BE2C (cell line): Measurements from ENCODE around the gene BIRC7.

Experiments used
- DNase-seq: peaks from one replicate; pipeline ENCODE4 v3.0.0-alpha.2; 2020
- H3K27me3 ChIP-seq: fragments of 250-450 bp; sonication (Bioruptor Pico); 2 replicates; pipeline ENCODE4 v1.5.1; 2020; ENCODE audit warnings: mild to moderate bottlenecking
- H3K36me3 ChIP-seq: fragments of 250-450 bp; sonication (Bioruptor Pico); 2 replicates; pipeline ENCODE4 v1.5.1; 2020; ENCODE audit warnings: mild to moderate bottlenecking
- H3K4me1 ChIP-seq: fragments of 250-450 bp; sonication (Bioruptor Pico); 2 replicates; pipeline ENCODE4 v1.5.1; 2020
- H3K4me3 ChIP-seq: 2 replicates; pipeline ENCODE4 v1.5.1; 2011; ENCODE audit warnings: low read depth, low read length
- H3K9me3 ChIP-seq: fragments of 250-450 bp; sonication (Bioruptor Pico); 2 replicates; pipeline ENCODE4 v1.5.1; 2020
- TF ChIP-seq, protein P1 (sequence below): IDR thresholded peaks from 2 replicates; pipeline ENCODE4 v1.5.1; 2012; ENCODE audit warnings: mild to moderate bottlenecking, low read depth, low read length

Gene BIRC7

DNA sequence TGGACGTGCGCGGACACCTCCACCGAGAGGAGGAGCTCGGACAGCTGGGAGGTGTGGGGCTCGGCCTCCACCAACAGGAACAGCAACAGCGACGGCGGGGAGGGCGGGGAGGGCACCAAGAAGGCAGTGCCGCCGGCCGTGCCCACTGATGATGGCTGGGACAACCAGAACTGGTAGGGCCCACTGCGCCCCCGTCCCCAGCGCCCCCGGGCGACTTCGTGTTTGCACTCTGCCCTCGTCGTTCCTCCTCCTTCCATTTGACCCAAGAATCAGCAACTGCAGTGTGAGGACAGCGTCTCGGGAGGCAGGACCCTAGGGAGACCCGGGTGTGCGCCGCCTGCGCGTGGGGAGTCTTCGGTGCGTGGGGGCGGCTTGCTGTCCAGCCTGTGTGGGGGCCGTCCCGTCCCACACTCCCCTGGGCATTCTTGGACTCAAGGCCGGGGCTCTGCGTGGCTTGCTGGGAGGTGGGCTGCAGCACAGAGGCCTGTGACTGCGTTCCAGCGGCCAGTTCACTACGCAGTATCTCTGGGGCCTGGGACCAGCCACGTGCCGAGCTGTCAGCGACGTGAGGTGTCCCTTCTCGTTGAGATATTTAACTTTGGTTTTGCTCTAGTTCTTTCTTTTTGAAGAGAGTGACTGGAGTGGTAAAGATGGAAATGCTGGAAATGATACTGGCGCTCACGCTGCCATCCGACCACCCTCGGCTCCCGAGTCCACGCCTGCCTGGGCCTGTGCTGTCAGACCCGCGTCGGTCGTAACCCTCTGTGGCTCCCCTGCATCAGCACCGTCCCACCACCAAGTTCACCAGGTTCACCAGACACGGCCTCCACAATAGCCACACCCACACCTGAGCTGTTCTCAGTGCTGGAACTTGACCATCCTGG, 52.2 kb downstream of the BIRC7 start:
- Histone ChIP-seq H3K9me3 (no peaks in the 10 kb centered on the region), H3K36me3 (peaks cover 33% of the 10 kb centered on the region), H3K27me3 (no peaks in the 10 kb centered on the region), H3K4me1 (no peaks in the 10 kb centered on the region), H3K4me3 (no peak overlapping the region)
- DNase-seq: no peak
- TF ChIP-seq, protein P1, sequence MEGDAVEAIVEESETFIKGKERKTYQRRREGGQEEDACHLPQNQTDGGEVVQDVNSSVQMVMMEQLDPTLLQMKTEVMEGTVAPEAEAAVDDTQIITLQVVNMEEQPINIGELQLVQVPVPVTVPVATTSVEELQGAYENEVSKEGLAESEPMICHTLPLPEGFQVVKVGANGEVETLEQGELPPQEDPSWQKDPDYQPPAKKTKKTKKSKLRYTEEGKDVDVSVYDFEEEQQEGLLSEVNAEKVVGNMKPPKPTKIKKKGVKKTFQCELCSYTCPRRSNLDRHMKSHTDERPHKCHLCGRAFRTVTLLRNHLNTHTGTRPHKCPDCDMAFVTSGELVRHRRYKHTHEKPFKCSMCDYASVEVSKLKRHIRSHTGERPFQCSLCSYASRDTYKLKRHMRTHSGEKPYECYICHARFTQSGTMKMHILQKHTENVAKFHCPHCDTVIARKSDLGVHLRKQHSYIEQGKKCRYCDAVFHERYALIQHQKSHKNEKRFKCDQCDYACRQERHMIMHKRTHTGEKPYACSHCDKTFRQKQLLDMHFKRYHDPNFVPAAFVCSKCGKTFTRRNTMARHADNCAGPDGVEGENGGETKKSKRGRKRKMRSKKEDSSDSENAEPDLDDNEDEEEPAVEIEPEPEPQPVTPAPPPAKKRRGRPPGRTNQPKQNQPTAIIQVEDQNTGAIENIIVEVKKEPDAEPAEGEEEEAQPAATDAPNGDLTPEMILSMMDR: no peak

DNA sequence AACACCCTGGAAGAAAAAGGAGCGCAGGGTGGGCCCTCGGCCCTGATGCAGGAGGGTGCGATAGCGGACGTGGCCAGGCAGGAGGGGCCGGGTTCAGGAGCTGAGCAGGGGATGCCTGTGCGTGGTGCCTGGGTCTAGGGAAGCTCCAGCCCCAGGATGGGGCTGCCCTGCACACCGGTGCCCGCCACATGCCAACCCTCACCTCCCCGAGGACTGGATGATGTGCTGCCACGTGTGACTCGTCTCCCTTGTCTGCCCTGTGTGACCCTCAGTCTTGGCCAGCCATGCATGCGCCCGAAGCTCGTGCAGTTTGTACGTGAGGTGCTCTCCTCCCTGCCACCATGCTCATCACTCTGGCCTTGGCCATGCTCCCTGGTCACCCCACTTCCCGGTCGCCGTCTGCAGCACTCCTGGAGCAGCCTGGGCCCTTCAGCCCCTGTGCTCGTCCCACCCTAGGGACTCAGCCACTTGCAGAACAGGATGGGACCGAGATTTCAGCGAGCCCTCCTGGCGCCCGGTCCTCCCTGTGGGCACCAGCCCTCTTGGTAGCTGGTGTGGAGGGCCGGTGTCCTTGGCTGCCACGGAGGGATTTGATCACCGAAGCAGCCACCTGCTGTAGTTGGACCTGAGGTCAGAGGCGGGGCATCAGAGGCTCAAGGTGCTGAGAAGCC, 53.0 kb downstream of the BIRC7 start:
- no peaks in the 10 kb centered on the region for H3K27me3 ChIP-seq
- DNase-seq: no peak
- H3K36me3 ChIP-seq: peaks cover 26% of the 10 kb centered on the region
- TF ChIP-seq, protein P1: no peak
- no peaks in the 10 kb centered on the region for H3K4me1 ChIP-seq
- no peak overlapping the region for H3K4me3 ChIP-seq
- no peaks in the 10 kb centered on the region for H3K9me3 ChIP-seq

DNA sequence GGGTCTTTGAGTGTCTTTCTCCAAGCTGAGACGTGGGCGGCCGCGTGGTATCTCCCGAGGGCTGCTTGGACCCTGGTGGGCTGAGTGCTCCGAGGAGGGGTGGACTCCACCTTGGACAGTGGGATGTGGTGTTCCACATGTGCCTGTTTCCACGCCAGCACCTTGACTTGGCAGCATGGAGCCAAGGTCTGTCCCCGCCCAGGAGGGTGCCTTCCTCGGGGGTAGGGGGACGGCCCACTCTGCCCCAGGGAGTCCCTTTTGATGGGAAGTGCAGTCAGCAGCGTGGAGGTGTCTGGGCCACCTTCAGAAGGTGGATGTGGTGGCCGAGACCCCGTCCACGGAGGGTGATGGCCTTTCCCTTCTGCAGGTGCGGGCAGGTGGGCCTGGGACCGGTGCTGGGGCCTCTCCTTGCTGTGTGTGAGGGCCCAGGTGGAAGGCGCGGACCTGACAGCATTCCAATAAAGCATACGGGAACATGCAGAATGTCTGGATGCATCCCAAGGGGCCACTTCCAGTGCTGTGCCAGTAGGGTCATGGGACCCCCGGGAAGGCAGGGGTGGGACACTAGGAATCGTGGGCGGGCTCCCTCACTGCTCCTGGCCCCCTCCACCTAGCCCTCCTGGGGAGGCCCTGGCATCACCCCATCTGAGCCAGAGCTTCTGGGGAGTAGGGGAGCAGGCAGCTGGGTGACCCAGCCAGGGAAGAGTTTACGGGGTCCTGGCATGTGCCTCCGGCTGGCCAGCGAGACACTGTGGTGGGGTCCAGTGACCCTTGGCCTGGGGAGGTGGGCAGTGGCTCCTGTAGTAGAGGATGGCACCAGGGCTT, 53.8 kb downstream of the BIRC7 start:
- Histone ChIP-seq H3K9me3 (no peaks in the 10 kb centered on the region), H3K4me1 (no peaks in the 10 kb centered on the region), H3K36me3 (peaks cover 25% of the 10 kb centered on the region), H3K27me3 (no peaks in the 10 kb centered on the region), H3K4me3 (no peak overlapping the region)
- TF ChIP-seq, protein P1: no peak
- no peak for DNase-seq
